Stomach (tissue), 4 donors: Measurements from ENCODE around the gene CALR3.

Source experiments
- POLR2A ChIP-seq, 4 donors: fragments of 450-650 bp; IDR thresholded peaks; one replicate each; pipeline ENCODE4 v1.6.1; 2016; ENCODE audit warnings: antibody characterized with exemption in 4 of 4, control low read depth in 2 of 4, mild to moderate bottlenecking in 1 of 4, moderate library complexity in 1 of 4
- TF ChIP-seq, protein P1 (sequence below), 7 experiments: fragments of 450-650 bp in 4 of 7; fragments of 200-600 bp in 3 of 7; sonication (generic) in 3 of 7; IDR thresholded peaks; one replicate each; pipeline ENCODE4 v1.5.1; 2016 to 2019; ENCODE audit warnings: antibody characterized with exemption in 7 of 7, control low read depth in 2 of 7, mild to moderate bottlenecking in 1 of 7

DNA sequence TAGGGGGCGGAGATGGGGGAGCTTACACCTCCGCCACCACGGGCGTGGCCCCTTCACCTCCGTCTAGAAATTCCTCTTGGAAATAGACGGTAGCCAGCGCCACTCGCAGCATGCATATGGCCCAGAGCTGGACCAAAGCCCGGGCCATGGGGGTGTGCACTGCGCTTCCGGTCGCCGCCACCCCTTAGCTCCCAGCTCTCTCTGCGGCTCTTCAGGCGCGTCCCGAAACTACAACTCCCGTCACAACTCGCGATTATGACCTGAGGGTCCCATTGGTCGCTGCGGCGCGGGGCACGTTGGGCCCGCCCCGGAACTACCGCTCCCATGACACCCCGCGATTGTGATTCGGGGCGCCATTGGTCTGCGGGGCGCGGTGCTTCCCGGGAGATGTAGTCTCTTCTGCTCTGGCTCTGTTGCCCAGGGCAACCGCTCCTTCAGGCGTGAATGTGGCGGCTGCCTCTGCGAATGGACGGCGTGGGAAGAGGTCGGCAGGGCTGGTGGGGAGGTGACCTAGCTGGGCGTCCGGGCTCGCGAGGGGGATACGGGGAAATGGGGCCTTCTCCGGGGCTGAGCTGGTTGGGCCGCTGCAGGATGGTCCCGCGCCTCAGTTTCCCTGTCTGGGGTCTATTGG, at the start of gene CALR3, which contains the start of gene C19orf44:
- TF ChIP-seq, protein P1, sequence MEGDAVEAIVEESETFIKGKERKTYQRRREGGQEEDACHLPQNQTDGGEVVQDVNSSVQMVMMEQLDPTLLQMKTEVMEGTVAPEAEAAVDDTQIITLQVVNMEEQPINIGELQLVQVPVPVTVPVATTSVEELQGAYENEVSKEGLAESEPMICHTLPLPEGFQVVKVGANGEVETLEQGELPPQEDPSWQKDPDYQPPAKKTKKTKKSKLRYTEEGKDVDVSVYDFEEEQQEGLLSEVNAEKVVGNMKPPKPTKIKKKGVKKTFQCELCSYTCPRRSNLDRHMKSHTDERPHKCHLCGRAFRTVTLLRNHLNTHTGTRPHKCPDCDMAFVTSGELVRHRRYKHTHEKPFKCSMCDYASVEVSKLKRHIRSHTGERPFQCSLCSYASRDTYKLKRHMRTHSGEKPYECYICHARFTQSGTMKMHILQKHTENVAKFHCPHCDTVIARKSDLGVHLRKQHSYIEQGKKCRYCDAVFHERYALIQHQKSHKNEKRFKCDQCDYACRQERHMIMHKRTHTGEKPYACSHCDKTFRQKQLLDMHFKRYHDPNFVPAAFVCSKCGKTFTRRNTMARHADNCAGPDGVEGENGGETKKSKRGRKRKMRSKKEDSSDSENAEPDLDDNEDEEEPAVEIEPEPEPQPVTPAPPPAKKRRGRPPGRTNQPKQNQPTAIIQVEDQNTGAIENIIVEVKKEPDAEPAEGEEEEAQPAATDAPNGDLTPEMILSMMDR (IDR thresholded peaks at IDR 0.05) = peak in 1 of 7 experiments; percentile 38
- TF ChIP-seq POLR2A (IDR thresholded peaks at IDR 0.05) = no peak
